Pons (tissue), 1 donor: ENCODE results near the gene CCDC27.
A peak's percentile ranks its signal among the peaks of the same experiment; 100 is the strongest.

Experiments
- DNase-seq: peaks from one replicate; pipeline ENCODE4 v3.0.0-alpha.2; 2016; ENCODE audit warnings: low spot score

CCDC27 gene

GRCh38 chr1:3718764-3719163 lies 33.5 kb upstream of the CCDC27 start:
- no peak for DNase-seq

GRCh38 chr1:3721955-3722465 lies 30.2 kb upstream of the CCDC27 start:
- no peak for DNase-seq

GRCh38 chr1:3722846-3723245 lies 29.4 kb upstream of the CCDC27 start:
- DNase-seq: no peak

GRCh38 chr1:3724416-3725030 lies 27.7 kb upstream of the CCDC27 start:
- DNase-seq: peak; percentile 63

- no peak for DNase-seq
Observed at GRCh38 chr1:3725366-3725765, 26.9 kb upstream of the CCDC27 start.

GRCh38 chr1:3727042-3727824 lies 25.0 kb upstream of the CCDC27 start:
- DNase-seq: peak; percentile 52

GRCh38 chr1:3727825-3728776 lies 24.1 kb upstream of the CCDC27 start:
- no peak for DNase-seq

- no peak for DNase-seq
Observed at GRCh38 chr1:3729594-3730542, 22.4 kb upstream of the CCDC27 start.

GRCh38 chr1:3730543-3731247 lies 21.6 kb upstream of the CCDC27 start:
- DNase-seq: no peak

GRCh38 chr1:3731583-3732433 lies 20.4 kb upstream of the CCDC27 start:
- DNase-seq: peak; percentile 65

- no peak for DNase-seq
Observed at GRCh38 chr1:3732434-3733093, 19.7 kb upstream of the CCDC27 start.

GRCh38 chr1:3733094-3733882 lies 19.0 kb upstream of the CCDC27 start:
- no peak for DNase-seq

- no peak for DNase-seq
Observed at GRCh38 chr1:3733883-3734589, 18.2 kb upstream of the CCDC27 start.

GRCh38 chr1:3734602-3735001 lies 17.6 kb upstream of the CCDC27 start:
- DNase-seq: no peak

GRCh38 chr1:3735027-3735681 lies 17.1 kb upstream of the CCDC27 start:
- DNase-seq: no peak

GRCh38 chr1:3735688-3736087 lies 16.6 kb upstream of the CCDC27 start:
- no peak for DNase-seq

GRCh38 chr1:3736131-3736561 lies 16.1 kb upstream of the CCDC27 start:
- no peak for DNase-seq
